Osteoblast (primary cell): ENCODE results near the gene ZBTB17. TPM values are rescaled to one million over a fixed set of nuclear protein-coding genes. Genes with fewer than 3 reads are reported as not detected.

Experiments
- DNase-seq: peaks from one replicate; pipeline ENCODE4 v3.0.0; 2011; ENCODE audit warnings: low spot score, mixed read lengths; ENCODE audit not compliant: insufficient read length; ENCODE audit errors: missing footprints
- H2AFZ ChIP-seq: 2 replicates; pipeline ENCODE4 v1.6.0; 2011; ENCODE audit warnings: mild to moderate bottlenecking, low read length
- H3K27ac ChIP-seq: 2 replicates; pipeline ENCODE4 v1.5.1; 2011; ENCODE audit warnings: mild to moderate bottlenecking, low read depth, low read length, moderate library complexity
- H3K27me3 ChIP-seq: 2 replicates; pipeline ENCODE4 v1.6.0; 2012; ENCODE audit warnings: mild to moderate bottlenecking, control low read depth, inconsistent platforms, low read length, moderate library complexity; ENCODE audit not compliant: insufficient read depth
- H3K36me3 ChIP-seq: 2 replicates; pipeline ENCODE4 v1.5.1; 2011; ENCODE audit warnings: mild to moderate bottlenecking, low read length, control low read depth, moderate library complexity; ENCODE audit not compliant: insufficient read depth
- H3K4me1 ChIP-seq: 2 replicates; pipeline ENCODE4 v1.5.1; 2011; ENCODE audit warnings: mild to moderate bottlenecking, low read length, control low read depth, moderate library complexity; ENCODE audit not compliant: insufficient read depth
- H3K4me2 ChIP-seq: 2 replicates; pipeline ENCODE4 v1.6.0; 2011; ENCODE audit warnings: mild to moderate bottlenecking, low read length; ENCODE audit not compliant: insufficient read depth
- H3K4me3 ChIP-seq: fragments of 200-600 bp; sonication (generic); 3 replicates; pipeline ENCODE4 v1.5.1; 2012; ENCODE audit warnings: mild to moderate bottlenecking, low read length, inconsistent platforms; ENCODE audit not compliant: insufficient read depth
- H3K79me2 ChIP-seq: 2 replicates; pipeline ENCODE4 v1.6.0; 2012; ENCODE audit warnings: mild to moderate bottlenecking, low read length, control low read depth, inconsistent platforms; ENCODE audit not compliant: insufficient read depth
- H3K9me3 ChIP-seq: 2 replicates; pipeline ENCODE4 v1.5.1; 2011; ENCODE audit warnings: low read depth, low read length, control low read depth
- H4K20me1 ChIP-seq: 2 replicates; pipeline ENCODE4 v1.6.0; 2012; ENCODE audit warnings: mild to moderate bottlenecking, low read length, control low read depth; ENCODE audit not compliant: insufficient read depth
- CTCF ChIP-seq: IDR thresholded peaks from 2 replicates; pipeline ENCODE4 v1.5.1; 2011; ENCODE audit warnings: mild to moderate bottlenecking, low read depth, low read length, moderate library complexity; ENCODE audit errors: extremely low read depth
- total RNA-seq: library from RNA; depleted of rRNA; stranded (reverse); fragments of >200 nt; gene quantifications from 2 replicates; pipeline ENCODE4 v1.2.3, GENCODE V29; 2012

The ZBTB17 gene
- total RNA-seq, 1 donor: 29.7 TPM

GRCh38 chr1:15997076-15997585 is 21.2 kb upstream of the ZBTB17 start:
- Histone ChIP-seq H3K27me3 (peaks cover 4% of the 10 kb centered on the region), H3K27ac (no peak overlapping the region), H4K20me1 (no peaks in the 10 kb centered on the region), H3K9me3 (no peaks in the 10 kb centered on the region), H3K4me3 (no peak overlapping the region), H3K36me3 (no peaks in the 10 kb centered on the region), H3K4me2 (no peak overlapping the region), H2AFZ (no peak overlapping the region), H3K4me1 (no peaks in the 10 kb centered on the region), H3K79me2 (no peaks in the 10 kb centered on the region)
- peak; percentile 64 for DNase-seq
- no peak for TF ChIP-seq CTCF

GRCh38 chr1:15994590-15995351 is 18.9 kb upstream of the ZBTB17 start:
- H2AFZ ChIP-seq: no peak overlapping the region
- DNase-seq: peak; percentile 97
- H3K36me3 ChIP-seq: no peaks in the 10 kb centered on the region
- no peak overlapping the region for H3K4me2 ChIP-seq
- H3K4me3 ChIP-seq: no peak overlapping the region
- no peaks in the 10 kb centered on the region for H3K79me2 ChIP-seq
- H3K9me3 ChIP-seq: no peaks in the 10 kb centered on the region
- H3K27ac ChIP-seq: no peak overlapping the region
- peak; percentile 91 for TF ChIP-seq CTCF
- H4K20me1 ChIP-seq: no peaks in the 10 kb centered on the region
- peaks cover 4% of the 10 kb centered on the region for H3K27me3 ChIP-seq
- no peaks in the 10 kb centered on the region for H3K4me1 ChIP-seq

GRCh38 chr1:15994081-15994480 is 18.2 kb upstream of the ZBTB17 start:
- Histone ChIP-seq H3K79me2 (no peaks in the 10 kb centered on the region), H3K4me1 (no peaks in the 10 kb centered on the region), H3K36me3 (no peaks in the 10 kb centered on the region), H2AFZ (no peak overlapping the region), H3K4me3 (no peak overlapping the region), H3K27ac (no peak overlapping the region), H3K4me2 (no peak overlapping the region), H3K9me3 (no peaks in the 10 kb centered on the region), H4K20me1 (no peaks in the 10 kb centered on the region), H3K27me3 (peaks cover 1% of the 10 kb centered on the region)
- no peak for DNase-seq
- no peak for TF ChIP-seq CTCF

GRCh38 chr1:15993666-15994065 is 17.8 kb upstream of the ZBTB17 start:
- Histone ChIP-seq H3K79me2 (no peaks in the 10 kb centered on the region), H2AFZ (no peak overlapping the region), H3K9me3 (no peaks in the 10 kb centered on the region), H3K4me2 (no peak overlapping the region), H3K4me1 (no peaks in the 10 kb centered on the region), H4K20me1 (no peaks in the 10 kb centered on the region), H3K4me3 (no peak overlapping the region), H3K27me3 (no peaks in the 10 kb centered on the region), H3K27ac (no peak overlapping the region), H3K36me3 (no peaks in the 10 kb centered on the region)
- no peak for DNase-seq
- no peak for TF ChIP-seq CTCF
